A673 (cell line): ENCODE data around the gene HNMT.

Experiments
- CTCF ChIP-seq: fragments of 300-800, 200-600 bp; sonication (generic); conservative IDR thresholded peaks from 2 replicates; pipeline ENCODE4 v1.5.1; 2017; ENCODE audit warnings: low read depth, mild to moderate bottlenecking, antibody characterized with exemption, low read length, moderate library complexity, mixed read lengths
- EZH2 ChIP-seq: fragments of 200-600 bp; sonication (generic); IDR thresholded peaks from 2 replicates; pipeline ENCODE4 v1.6.1; 2017; ENCODE audit warnings: borderline replicate concordance, low read depth, mild to moderate bottlenecking, mixed read lengths, antibody characterized with exemption, low read length; ENCODE audit not compliant: poor library complexity, severe bottlenecking

GRCh38 chr2:137938204-137938603 is 26.1 kb upstream of the HNMT start:
- TF ChIP-seq CTCF (no peak), EZH2 (no peak)
